ENCODE measurements around the gene COL11A2. TPM values are rescaled to one million over a fixed set of nuclear protein-coding genes. Genes with fewer than 3 reads are reported as not detected.

Gene COL11A2
- total and polyA plus RNA-seq, 2 of the 13 experiments (the other 11 are each of a cell fraction or from before 2014, with no cell fraction given) = 0.55 TPM

DNA sequence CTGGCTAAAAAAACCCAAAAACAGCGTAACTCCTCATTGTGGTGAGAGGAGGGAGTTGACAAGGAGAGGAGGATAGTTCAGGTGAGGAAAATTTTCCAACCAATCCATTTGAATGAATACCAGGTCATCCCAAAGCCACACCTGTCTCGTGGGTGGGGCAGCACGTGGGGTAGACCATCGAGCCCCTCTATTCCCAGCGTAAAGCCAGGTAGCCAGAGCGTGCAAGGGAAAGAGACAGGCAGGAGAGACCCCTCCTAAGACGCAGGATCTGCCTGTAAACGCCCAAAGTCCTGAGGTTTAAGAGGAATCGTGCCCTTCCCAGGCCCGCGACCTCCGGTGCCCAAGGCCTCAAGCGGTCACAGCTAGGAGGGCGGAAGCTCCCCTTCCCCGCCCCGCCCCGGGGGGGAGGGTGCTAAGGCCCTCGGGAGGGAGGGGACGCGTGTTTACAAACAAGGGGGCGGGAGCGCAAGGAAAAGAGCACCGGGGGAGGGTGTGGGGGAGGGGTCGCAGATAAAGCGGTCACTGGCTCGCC lies 7.5 kb upstream of the COL11A2 start (continued):
- TF ChIP-seq, protein P1, sequence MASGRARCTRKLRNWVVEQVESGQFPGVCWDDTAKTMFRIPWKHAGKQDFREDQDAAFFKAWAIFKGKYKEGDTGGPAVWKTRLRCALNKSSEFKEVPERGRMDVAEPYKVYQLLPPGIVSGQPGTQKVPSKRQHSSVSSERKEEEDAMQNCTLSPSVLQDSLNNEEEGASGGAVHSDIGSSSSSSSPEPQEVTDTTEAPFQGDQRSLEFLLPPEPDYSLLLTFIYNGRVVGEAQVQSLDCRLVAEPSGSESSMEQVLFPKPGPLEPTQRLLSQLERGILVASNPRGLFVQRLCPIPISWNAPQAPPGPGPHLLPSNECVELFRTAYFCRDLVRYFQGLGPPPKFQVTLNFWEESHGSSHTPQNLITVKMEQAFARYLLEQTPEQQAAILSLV (CRISPR knock-in tag; IDR thresholded peaks at IDR 0.05; ENCODE audit: borderline replicate concordance) = no peak
- TF ChIP-seq SP1 (IDR thresholded peaks at IDR 0.05) = no peak
- TF ChIP-seq SP1 (CRISPR knock-in tag; IDR thresholded peaks at IDR 0.05) = no peak
- no peak for TF ChIP-seq ZNF567 (CRISPR knock-in tag; IDR thresholded peaks at IDR 0.05; ENCODE audit: borderline replicate concordance)
- TF ChIP-seq SOX5 (CRISPR knock-in tag; IDR thresholded peaks at IDR 0.05; ENCODE audit: borderline replicate concordance) = 0 out of 2 replicates have a peak, but pooled peaks have one; percentile 39
- no peak; the same call in 1 of the 2 replicates for TF ChIP-seq ZNF205 (CRISPR knock-in tag; IDR thresholded peaks at IDR 0.05)
- no peak for TF ChIP-seq TEAD2 (CRISPR knock-in tag; IDR thresholded peaks at IDR 0.05)
- no peak for TF ChIP-seq ZNF720 (CRISPR knock-in tag; IDR thresholded peaks at IDR 0.05)
- no peak for TF ChIP-seq ZSCAN20 (CRISPR knock-in tag; IDR thresholded peaks at IDR 0.05; ENCODE audit: borderline replicate concordance)
- TF ChIP-seq ZNF776 (CRISPR knock-in tag; IDR thresholded peaks at IDR 0.05) = no peak
- TF ChIP-seq ELK4 (CRISPR knock-in tag; IDR thresholded peaks at IDR 0.05; ENCODE audit: borderline replicate concordance) = no peak
- no peak for TF ChIP-seq RORA (CRISPR knock-in tag; IDR thresholded peaks at IDR 0.05)
- no peak for TF ChIP-seq RARG (CRISPR knock-in tag; IDR thresholded peaks at IDR 0.05; ENCODE audit: low read depth)
- TF ChIP-seq ZSCAN9 (CRISPR knock-in tag; IDR thresholded peaks at IDR 0.05; ENCODE audit: borderline replicate concordance) = no peak
- TF ChIP-seq, protein P2, sequence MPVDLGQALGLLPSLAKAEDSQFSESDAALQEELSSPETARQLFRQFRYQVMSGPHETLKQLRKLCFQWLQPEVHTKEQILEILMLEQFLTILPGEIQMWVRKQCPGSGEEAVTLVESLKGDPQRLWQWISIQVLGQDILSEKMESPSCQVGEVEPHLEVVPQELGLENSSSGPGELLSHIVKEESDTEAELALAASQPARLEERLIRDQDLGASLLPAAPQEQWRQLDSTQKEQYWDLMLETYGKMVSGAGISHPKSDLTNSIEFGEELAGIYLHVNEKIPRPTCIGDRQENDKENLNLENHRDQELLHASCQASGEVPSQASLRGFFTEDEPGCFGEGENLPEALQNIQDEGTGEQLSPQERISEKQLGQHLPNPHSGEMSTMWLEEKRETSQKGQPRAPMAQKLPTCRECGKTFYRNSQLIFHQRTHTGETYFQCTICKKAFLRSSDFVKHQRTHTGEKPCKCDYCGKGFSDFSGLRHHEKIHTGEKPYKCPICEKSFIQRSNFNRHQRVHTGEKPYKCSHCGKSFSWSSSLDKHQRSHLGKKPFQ (CRISPR knock-in tag; IDR thresholded peaks at IDR 0.05; ENCODE audit: insufficient replicate concordance) = peak; percentile 84
- TF ChIP-seq MIER2 (CRISPR knock-in tag; IDR thresholded peaks at IDR 0.05) = no peak
- TF ChIP-seq KLF13 (CRISPR knock-in tag; IDR thresholded peaks at IDR 0.05) = no peak
- TF ChIP-seq ZNF180 (CRISPR knock-in tag; IDR thresholded peaks at IDR 0.05; ENCODE audit: borderline replicate concordance, low read depth) = no peak
- TF ChIP-seq TCF7 (IDR thresholded peaks at IDR 0.05; ENCODE audit: low read depth) = no peak
- TF ChIP-seq NR1H2 (CRISPR knock-in tag; IDR thresholded peaks at IDR 0.05; ENCODE audit: borderline replicate concordance, low read depth) = no peak
- TF ChIP-seq REPIN1 (CRISPR knock-in tag; IDR thresholded peaks at IDR 0.05; ENCODE audit: borderline replicate concordance, low read depth) = no peak
- no peak for TF ChIP-seq GRHL1 (CRISPR knock-in tag; conservative IDR thresholded peaks at IDR 0.05)
- peak; percentile 52; the same call in 1 of the 2 replicates for TF ChIP-seq HDAC2 (CRISPR knock-in tag; IDR thresholded peaks at IDR 0.05)
- TF ChIP-seq RBM22 (optimal IDR thresholded peaks at IDR 0.05; ENCODE audit: low read length) = no peak
- TF ChIP-seq NKX3-1 (CRISPR knock-in tag; IDR thresholded peaks at IDR 0.05) = no peak
